ENCODE measurements around the gene PFKFB1. TPM values are rescaled to one million over a fixed set of nuclear protein-coding genes. Genes with fewer than 3 reads are reported as not detected.

Gene PFKFB1
- total RNA-seq, 1 experiment from 2014 or later, result 0.81 TPM

DNA sequence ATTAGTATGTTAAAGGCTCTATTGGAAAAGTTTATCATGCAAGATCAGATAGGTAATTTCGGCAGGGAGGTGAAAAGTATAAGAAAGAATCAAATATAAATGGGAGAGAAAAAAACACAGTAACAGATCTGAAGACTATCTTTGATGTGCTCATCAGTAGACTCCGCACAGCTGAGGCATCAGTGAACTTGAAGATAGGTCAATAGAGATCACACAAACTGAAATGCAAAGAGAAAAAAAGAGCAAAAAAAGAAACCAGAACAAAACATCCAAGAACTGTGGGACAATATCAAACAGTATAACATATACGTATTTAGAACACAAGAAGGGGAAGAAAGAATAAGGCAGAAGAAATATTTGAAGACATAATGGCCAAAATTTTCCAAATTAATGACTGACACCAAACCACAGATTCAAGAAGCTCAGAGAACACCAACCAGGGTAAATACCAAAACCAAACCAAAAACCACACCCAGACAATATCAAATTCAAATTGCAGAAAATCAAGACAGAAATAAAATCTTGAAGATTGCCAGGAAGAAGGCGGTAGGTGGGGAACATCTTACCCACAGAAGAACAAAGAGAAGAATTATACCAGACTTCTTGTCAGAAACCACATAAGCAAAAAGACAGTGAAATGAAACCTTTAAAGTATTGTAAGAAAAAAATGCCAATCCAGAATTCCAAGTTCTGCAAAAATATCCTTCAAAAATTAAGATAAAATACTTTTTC is 29.1 kb downstream of the PFKFB1 start:
- BruUV-seq (replicated peaks), result no TSS peak
- Histone ChIP-seq H3K9me3 (ENCODE audit: control insufficient read depth in 1 of 2, insufficient read depth in 1 of 2, low read depth in 1 of 2, low read length in 2 of 2) (no peaks in the 10 kb centered on the region), H3K27me3 (ENCODE audit: insufficient read depth, low read length) (no peaks in the 10 kb centered on the region), H3K9ac (ENCODE audit: low read length) (no peak overlapping the region), H3K4me1 (ENCODE audit: control insufficient read depth in 1 of 2, insufficient read depth in 2 of 2, low read length in 2 of 2) (no peaks in the 10 kb centered on the region), H4K20me1 (ENCODE audit: insufficient read depth) (no peaks in the 10 kb centered on the region), H3K79me2 (ENCODE audit: insufficient read depth, low read length) (no peaks in the 10 kb centered on the region), H3K36me3 (ENCODE audit: control insufficient read depth in 1 of 2, insufficient read depth in 2 of 2, low read length in 2 of 2) (no peaks in the 10 kb centered on the region), H3K9me2 (ENCODE audit: insufficient read depth) (no peaks in the 10 kb centered on the region), H3K4me3 (replicated peaks in 1 of 2; ENCODE audit: low read depth in 1 of 2, low read length in 2 of 2) (no peak overlapping the region), H3K4me2 (ENCODE audit: low read length) (no peak overlapping the region), H3K27ac (ENCODE audit: low read depth, low read length) (no peak overlapping the region), H2AFZ (ENCODE audit: low read depth, low read length, poor library complexity, severe bottlenecking) (no peak overlapping the region)
- intact Hi-C loops (cut with micrococcal nuclease), result no loop called here
- CTCF ChIA-PET, result no interaction called here
- ATAC-seq (no peak), DNase-seq (ENCODE audit: low read depth, low spot score) (no peak)
- no peak for TF ChIP-seq CBX3 (IDR thresholded peaks at IDR 0.05; ENCODE audit: low read depth)
- no peak for TF ChIP-seq ZBTB33 (IDR thresholded peaks at IDR 0.05; ENCODE audit: extremely low read depth, insufficient replicate concordance, low read length)
- TF ChIP-seq, protein P1, sequence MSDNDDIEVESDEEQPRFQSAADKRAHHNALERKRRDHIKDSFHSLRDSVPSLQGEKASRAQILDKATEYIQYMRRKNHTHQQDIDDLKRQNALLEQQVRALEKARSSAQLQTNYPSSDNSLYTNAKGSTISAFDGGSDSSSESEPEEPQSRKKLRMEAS (IDR thresholded peaks at IDR 0.05), result no peak
- no peak for TF ChIP-seq POLR2A (IDR thresholded peaks at IDR 0.05; ENCODE audit: borderline replicate concordance, extremely low read depth, insufficient read depth, insufficient read length)
- no peak for TF ChIP-seq ELF1 (IDR thresholded peaks at IDR 0.05; ENCODE audit: borderline replicate concordance, low read depth)
- TF ChIP-seq EZH2 (IDR thresholded peaks at IDR 0.05), result no peak
- TF ChIP-seq ZFX (IDR thresholded peaks at IDR 0.05), result no peak
- TF ChIP-seq RAD21 (IDR thresholded peaks at IDR 0.05; ENCODE audit: low read depth), result no peak
- TF ChIP-seq SIN3A (IDR thresholded peaks at IDR 0.05; ENCODE audit: low read depth), result no peak
- no peak for TF ChIP-seq CEBPB (IDR thresholded peaks at IDR 0.05; ENCODE audit: low read depth)
- TF ChIP-seq JUND (IDR thresholded peaks at IDR 0.05), result no peak
- TF ChIP-seq, protein P2, sequence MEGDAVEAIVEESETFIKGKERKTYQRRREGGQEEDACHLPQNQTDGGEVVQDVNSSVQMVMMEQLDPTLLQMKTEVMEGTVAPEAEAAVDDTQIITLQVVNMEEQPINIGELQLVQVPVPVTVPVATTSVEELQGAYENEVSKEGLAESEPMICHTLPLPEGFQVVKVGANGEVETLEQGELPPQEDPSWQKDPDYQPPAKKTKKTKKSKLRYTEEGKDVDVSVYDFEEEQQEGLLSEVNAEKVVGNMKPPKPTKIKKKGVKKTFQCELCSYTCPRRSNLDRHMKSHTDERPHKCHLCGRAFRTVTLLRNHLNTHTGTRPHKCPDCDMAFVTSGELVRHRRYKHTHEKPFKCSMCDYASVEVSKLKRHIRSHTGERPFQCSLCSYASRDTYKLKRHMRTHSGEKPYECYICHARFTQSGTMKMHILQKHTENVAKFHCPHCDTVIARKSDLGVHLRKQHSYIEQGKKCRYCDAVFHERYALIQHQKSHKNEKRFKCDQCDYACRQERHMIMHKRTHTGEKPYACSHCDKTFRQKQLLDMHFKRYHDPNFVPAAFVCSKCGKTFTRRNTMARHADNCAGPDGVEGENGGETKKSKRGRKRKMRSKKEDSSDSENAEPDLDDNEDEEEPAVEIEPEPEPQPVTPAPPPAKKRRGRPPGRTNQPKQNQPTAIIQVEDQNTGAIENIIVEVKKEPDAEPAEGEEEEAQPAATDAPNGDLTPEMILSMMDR (IDR thresholded peaks at IDR 0.05 in 2 of 3, conservative IDR thresholded peaks at IDR 0.05 in 1 of 3; ENCODE audit: borderline replicate concordance in 1 of 3, insufficient read depth in 1 of 3, low read depth in 2 of 3, low read length in 2 of 3), result no peak
- TF ChIP-seq, protein P3, sequence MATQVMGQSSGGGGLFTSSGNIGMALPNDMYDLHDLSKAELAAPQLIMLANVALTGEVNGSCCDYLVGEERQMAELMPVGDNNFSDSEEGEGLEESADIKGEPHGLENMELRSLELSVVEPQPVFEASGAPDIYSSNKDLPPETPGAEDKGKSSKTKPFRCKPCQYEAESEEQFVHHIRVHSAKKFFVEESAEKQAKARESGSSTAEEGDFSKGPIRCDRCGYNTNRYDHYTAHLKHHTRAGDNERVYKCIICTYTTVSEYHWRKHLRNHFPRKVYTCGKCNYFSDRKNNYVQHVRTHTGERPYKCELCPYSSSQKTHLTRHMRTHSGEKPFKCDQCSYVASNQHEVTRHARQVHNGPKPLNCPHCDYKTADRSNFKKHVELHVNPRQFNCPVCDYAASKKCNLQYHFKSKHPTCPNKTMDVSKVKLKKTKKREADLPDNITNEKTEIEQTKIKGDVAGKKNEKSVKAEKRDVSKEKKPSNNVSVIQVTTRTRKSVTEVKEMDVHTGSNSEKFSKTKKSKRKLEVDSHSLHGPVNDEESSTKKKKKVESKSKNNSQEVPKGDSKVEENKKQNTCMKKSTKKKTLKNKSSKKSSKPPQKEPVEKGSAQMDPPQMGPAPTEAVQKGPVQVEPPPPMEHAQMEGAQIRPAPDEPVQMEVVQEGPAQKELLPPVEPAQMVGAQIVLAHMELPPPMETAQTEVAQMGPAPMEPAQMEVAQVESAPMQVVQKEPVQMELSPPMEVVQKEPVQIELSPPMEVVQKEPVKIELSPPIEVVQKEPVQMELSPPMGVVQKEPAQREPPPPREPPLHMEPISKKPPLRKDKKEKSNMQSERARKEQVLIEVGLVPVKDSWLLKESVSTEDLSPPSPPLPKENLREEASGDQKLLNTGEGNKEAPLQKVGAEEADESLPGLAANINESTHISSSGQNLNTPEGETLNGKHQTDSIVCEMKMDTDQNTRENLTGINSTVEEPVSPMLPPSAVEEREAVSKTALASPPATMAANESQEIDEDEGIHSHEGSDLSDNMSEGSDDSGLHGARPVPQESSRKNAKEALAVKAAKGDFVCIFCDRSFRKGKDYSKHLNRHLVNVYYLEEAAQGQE (IDR thresholded peaks at IDR 0.05; ENCODE audit: low read depth), result no peak
- no peak for TF ChIP-seq TCF7L2 (IDR thresholded peaks at IDR 0.05; ENCODE audit: borderline replicate concordance, extremely low read depth, insufficient read depth, insufficient read length)
- TF ChIP-seq ZNF274 (IDR thresholded peaks at IDR 0.05; ENCODE audit: low read depth, low read length), result no peak
- TF ChIP-seq EGR1 (IDR thresholded peaks at IDR 0.05; ENCODE audit: low read depth), result no peak
- TF ChIP-seq EZH2phosphoT487 (IDR thresholded peaks at IDR 0.05; ENCODE audit: borderline replicate concordance), result no peak
- POLR2A ChIA-PET, result no interaction called here
- RAD21 ChIA-PET (ENCODE audit: low non-redundant PET in 1 of 2, low total read pairs in 2 of 2, uncharacterized antibody in 2 of 2, unreplicated experiment in 2 of 2), result no interaction called here

All from HCT116 (cell line).